Thoracic aorta (tissue), 2 donors: ENCODE results near the gene CCDC187. TPM values are rescaled to one million over a fixed set of nuclear protein-coding genes. Genes with fewer than 3 reads are reported as not detected.

Experiments used
- ATAC-seq: fragments of 150-250 bp; one replicate; pipeline ENCODE4 v1.8.0; 2017; ENCODE audit warnings: low read depth; ENCODE audit not compliant: insufficient number of reproducible peaks, low FRiP score
- DNase-seq: peaks from one replicate; pipeline ENCODE4 v3.0.0-alpha.2; 2020; ENCODE audit warnings: low spot score
- H3K27ac ChIP-seq, 2 donors: fragments of 200-600 bp; sonication (generic); 1 replicate in 1 of 2; 2 replicates in 1 of 2; pipeline ENCODE4 v1.5.1; 2016; ENCODE audit warnings: mild to moderate bottlenecking in 2 of 2, moderate library complexity in 2 of 2
- H3K27me3 ChIP-seq: fragments of 200-600 bp; sonication (generic); replicated peaks from 2 replicates; pipeline ENCODE4 v1.6.0; 2016; ENCODE audit warnings: mild to moderate bottlenecking; ENCODE audit not compliant: insufficient read depth
- H3K36me3 ChIP-seq: fragments of 200-600 bp; sonication (generic); one replicate; pipeline ENCODE4 v1.5.1; 2016
- H3K4me1 ChIP-seq, 2 donors: fragments of 200-600 bp; sonication (generic); 1 replicate in 1 of 2; 2 replicates in 1 of 2; pipeline versions ENCODE4 v1.5.1 to v1.6.0; 2016; ENCODE audit warnings: low read depth in 2 of 2, mild to moderate bottlenecking in 1 of 2; ENCODE audit not compliant: control insufficient read depth in 1 of 2
- H3K4me3 ChIP-seq: fragments of 200-600 bp; sonication (generic); 2 replicates; pipeline ENCODE4 v1.5.1; 2016; ENCODE audit warnings: mild to moderate bottlenecking
- H3K9me3 ChIP-seq: fragments of 200-600 bp; sonication (generic); 2 replicates; pipeline ENCODE4 v1.5.1; 2016
- CTCF ChIP-seq: fragments of 200-600 bp; sonication (generic); IDR thresholded peaks from one replicate; pipeline ENCODE4 v1.5.1; 2019; ENCODE audit warnings: antibody characterized with exemption
- total RNA-seq, 2 donors: library from RNA; depleted of rRNA; stranded (reverse); fragments of >200 nt; gene quantifications; one replicate each; pipeline versions ENCODE4 v1.1.0 to v1.2.3, GENCODE V29; 2016

The CCDC187 gene
- total RNA-seq, 2 donors from 2014 or later = not detected

GRCh38 chr9:136336156-136336870 lies 32.4 kb upstream of the CCDC187 start:
- Histone ChIP-seq H3K9me3 (no peaks in the 10 kb centered on the region), H3K36me3 (peaks cover 32% of the 10 kb centered on the region), H3K4me1 (no peaks in the 10 kb centered on the region), H3K27ac (no peak overlapping the region), H3K4me3 (no peak overlapping the region), H3K27me3 (no peaks in the 10 kb centered on the region)
- no peak for TF ChIP-seq CTCF
- DNase-seq (no peak), ATAC-seq (no peak)

- Histone ChIP-seq H3K4me3 (no peak overlapping the region), H3K36me3 (peaks cover 32% of the 10 kb centered on the region), H3K9me3 (no peaks in the 10 kb centered on the region), H3K27ac (no peak overlapping the region), H3K27me3 (no peaks in the 10 kb centered on the region), H3K4me1 (no peaks in the 10 kb centered on the region)
- no peak for TF ChIP-seq CTCF
- DNase-seq = no peak
- no peak for ATAC-seq
Observed at GRCh38 chr9:136335296-136336155, 31.6 kb upstream of the CCDC187 start.

GRCh38 chr9:136334541-136334940 lies 30.6 kb upstream of the CCDC187 start:
- TF ChIP-seq CTCF = no peak
- Histone ChIP-seq H3K4me1 (peaks cover 0 to 4% of the 10 kb centered on the region in 2 donors), H3K27me3 (no peaks in the 10 kb centered on the region), H3K4me3 (no peak overlapping the region), H3K9me3 (no peaks in the 10 kb centered on the region), H3K36me3 (peaks cover 27% of the 10 kb centered on the region), H3K27ac (no peak overlapping the region)
- DNase-seq (no peak), ATAC-seq (no peak)

GRCh38 chr9:136333486-136333885 lies 29.6 kb upstream of the CCDC187 start:
- Histone ChIP-seq H3K36me3 (peaks cover 27% of the 10 kb centered on the region), H3K27me3 (no peaks in the 10 kb centered on the region), H3K9me3 (no peaks in the 10 kb centered on the region), H3K4me1 (peaks cover 7 to 15% of the 10 kb centered on the region in 2 donors), H3K4me3 (no peak overlapping the region), H3K27ac (no peak overlapping the region)
- TF ChIP-seq CTCF = no peak
- ATAC-seq (no peak), DNase-seq (no peak)

- H3K27ac ChIP-seq = no peak overlapping the region
- ATAC-seq = no peak
- H3K4me3 ChIP-seq = no peak overlapping the region
- H3K36me3 ChIP-seq = peaks cover 26% of the 10 kb centered on the region
- H3K9me3 ChIP-seq = no peaks in the 10 kb centered on the region
- no peaks in the 10 kb centered on the region for H3K27me3 ChIP-seq
- TF ChIP-seq CTCF = no peak
- DNase-seq = no peak
- peaks cover 11 to 19% of the 10 kb centered on the region in 2 donors for H3K4me1 ChIP-seq
Observed at GRCh38 chr9:136333045-136333444, 29.2 kb upstream of the CCDC187 start.
